IMR-90 (cell line): ENCODE measurements around the gene C7orf57. TPM values are rescaled to one million over a fixed set of nuclear protein-coding genes. Genes with fewer than 3 reads are reported as not detected.
"Not testable (repeated sequence)": the region's sequence is repeated elsewhere in the genome, so short reads cannot be mapped to it uniquely, and the experiment has no call there.

Experiments
- ATAC-seq: fragments of 200-7000 bp; cut with Tn5 transposase; 2 replicates; pipeline ENCODE4 v1.9.1; 2020; ENCODE audit warnings: low read depth, mild to moderate bottlenecking, moderate library complexity
- BruUV-seq: library from RNA; stranded (reverse); fragments of 400-500 nt; replicated peaks from 2 replicates; lab custom pipeline; 2021; lab: Mats Ljungman, UMichigan
- CTCF ChIA-PET: fragments of 300-600 bp; formaldehyde crosslinking; extraction: SDS; loops from one replicate; lab custom pipeline; 2021; ENCODE audit warnings: antibody characterized with exemption; lab: Yijun Ruan, JAX
- POLR2A ChIA-PET: fragments of 300-600 bp; sonication (Branson Sonifier 250); formaldehyde crosslinking; loops from one replicate; lab custom pipeline; 2022; ENCODE audit warnings: antibody characterized with exemption; ENCODE audit not compliant: unreplicated experiment; lab: Charles Lee
- DNase-seq: peaks from one replicate; pipeline ENCODE4 v3.0.0; 2013
- H2AFZ ChIP-seq: replicated peaks from 2 replicates; pipeline ENCODE3; 2013; ENCODE audit warnings: low read length, mild to moderate bottlenecking; ENCODE audit not compliant: poor library complexity
- H2AK5ac ChIP-seq: 2 replicates; pipeline ENCODE4 v1.6.1; 2013; ENCODE audit warnings: low read depth, low read length, inconsistent platforms
- H2AK9ac ChIP-seq: replicated peaks from 2 replicates; pipeline ENCODE3; 2013; ENCODE audit warnings: mild to moderate bottlenecking, low read depth, low read length, moderate library complexity; ENCODE audit not compliant: poor library complexity
- H2BK120ac ChIP-seq: 2 replicates; pipeline ENCODE4 v1.6.1; 2013; ENCODE audit warnings: low read depth, low read length, inconsistent platforms
- H2BK15ac ChIP-seq: 3 replicates; pipeline ENCODE4 v1.6.1; 2013; ENCODE audit warnings: low read depth, low read length, inconsistent platforms
- H2BK20ac ChIP-seq: 2 replicates; pipeline ENCODE4 v1.6.1; 2013; ENCODE audit warnings: low read depth, mild to moderate bottlenecking, inconsistent platforms, low read length, moderate library complexity
- H2BK5ac ChIP-seq: 2 replicates; pipeline ENCODE4 v1.6.1; 2013; ENCODE audit warnings: mild to moderate bottlenecking, low read depth, low read length, inconsistent platforms; ENCODE audit not compliant: poor library complexity, severe bottlenecking
- H3K14ac ChIP-seq: replicated peaks from 2 replicates; pipeline ENCODE4 v1.6.1; 2013; ENCODE audit warnings: low read depth, low read length, inconsistent platforms
- H3K18ac ChIP-seq: 2 replicates; pipeline ENCODE4 v1.6.1; 2013; ENCODE audit warnings: low read depth, low read length, control low read depth
- H3K23ac ChIP-seq: 2 replicates; pipeline ENCODE4 v1.6.1; 2013; ENCODE audit warnings: low read depth, low read length, inconsistent platforms
- H3K27ac ChIP-seq: 2 replicates; pipeline ENCODE4 v1.5.1; 2013; ENCODE audit warnings: mild to moderate bottlenecking, control low read depth, low read length; ENCODE audit not compliant: insufficient read depth
- H3K27me3 ChIP-seq: 2 replicates; pipeline ENCODE4 v1.6.1; 2013; ENCODE audit warnings: low read length; ENCODE audit not compliant: control insufficient read depth, insufficient read depth
- H3K36me3 ChIP-seq: 2 replicates; pipeline ENCODE4 v1.6.1; 2013; ENCODE audit warnings: low read length, mixed read lengths; ENCODE audit not compliant: control insufficient read depth, insufficient read depth
- H3K4ac ChIP-seq: 2 replicates; pipeline ENCODE4 v1.6.1; 2013; ENCODE audit warnings: low read depth, low read length, inconsistent platforms
- H3K4me1 ChIP-seq: 2 replicates; pipeline ENCODE4 v1.6.1; 2013; ENCODE audit warnings: low read length, mixed read lengths; ENCODE audit not compliant: control insufficient read depth, insufficient read depth
- H3K4me2 ChIP-seq: 2 replicates; pipeline ENCODE4 v1.6.1; 2013; ENCODE audit warnings: low read depth, mild to moderate bottlenecking, control low read depth, low read length, moderate library complexity
- H3K4me3 ChIP-seq: 2 replicates; pipeline ENCODE4 v1.5.1; 2013; ENCODE audit warnings: low read depth, mild to moderate bottlenecking, control low read depth, low read length, moderate library complexity; ENCODE audit not compliant: insufficient read depth
- H3K56ac ChIP-seq: 2 replicates; pipeline ENCODE4 v1.6.1; 2013; ENCODE audit warnings: low read length, inconsistent platforms; ENCODE audit not compliant: insufficient read depth; ENCODE audit errors: extremely low read depth
- H3K79me1 ChIP-seq, 2 experiments: 2 replicates each; pipeline ENCODE4 v1.6.1; 2013; ENCODE audit warnings: low read length in 2 of 2, inconsistent platforms in 1 of 2, low read depth in 1 of 2
- H3K9ac ChIP-seq: 2 replicates; pipeline ENCODE4 v1.6.1; 2013; ENCODE audit warnings: low read depth, low read length, control low read depth
- H3K9me1 ChIP-seq: 2 replicates; pipeline ENCODE4 v1.6.1; 2013; ENCODE audit warnings: low read length, inconsistent platforms; ENCODE audit not compliant: insufficient read depth
- H3K9me3 ChIP-seq: 2 replicates; pipeline ENCODE4 v1.6.1; 2013; ENCODE audit warnings: low read length; ENCODE audit not compliant: control insufficient read depth, insufficient read depth
- H4K20me1 ChIP-seq: 2 replicates; pipeline ENCODE4 v1.6.1; 2013; ENCODE audit warnings: low read length, inconsistent platforms; ENCODE audit not compliant: insufficient read depth
- H4K5ac ChIP-seq: 2 replicates; pipeline ENCODE4 v1.6.1; 2013; ENCODE audit warnings: mild to moderate bottlenecking, low read depth, low read length, control low read depth
- H4K8ac ChIP-seq, 2 experiments: 2 replicates each; pipeline ENCODE4 v1.6.1; 2013; ENCODE audit warnings: low read depth in 2 of 2, low read length in 2 of 2, control low read depth in 1 of 2, inconsistent platforms in 1 of 2
- H4K91ac ChIP-seq: 2 replicates; pipeline ENCODE4 v1.6.1; 2013; ENCODE audit warnings: low read depth, low read length, inconsistent platforms; ENCODE audit not compliant: insufficient read depth
- BHLHE40 ChIP-seq: fragments of 150-350 bp; IDR thresholded peaks from 2 replicates; pipeline ENCODE4 v1.6.1; 2016; ENCODE audit warnings: mild to moderate bottlenecking, low read depth, low read length
- WGBS, 2 experiments: methylation state at CpG; one replicate each; pipeline versions ENCODE4 v1.1.5 to v1.1.7; 2013; ENCODE audit warnings: missing lambda C conversion rate in 2 of 2; ENCODE audit not compliant: insufficient read length in 1 of 2; ENCODE audit errors: extremely low coverage in 2 of 2; 5-methylcytosine and 5-hydroxymethylcytosine counted together
- dilution Hi-C: fragments of 300-500 bp; cut with HindIII; formaldehyde crosslinking; loops from one replicate; pipeline ENCODE4 v1.14.3; 2018; ENCODE audit warnings: low sequenced_read_pairs; ENCODE audit not compliant: unreplicated experiment
- in situ Hi-C: fragments of 300-500 bp; cut with MboI; formaldehyde crosslinking; loops from 3 replicates; pipeline ENCODE4 v1.14.3; 2019; ENCODE audit warnings: low sequenced_read_pairs, inconsistent platforms, mixed read lengths
- intact Hi-C: fragments of 100-400 bp; cut with micrococcal nuclease; formaldehyde crosslinking; loops from 2 replicates; pipeline ENCODE4 v1.10.0; 2022
- polyA plus RNA-seq, 3 experiments: library from polyadenylated mRNA; depleted of rRNA; stranded (reverse); fragments of >200 nt; gene quantifications; 2 replicates each; pipeline ENCODE4 v1.2.3, GENCODE V29; 2012; ENCODE audit warnings: low replicate concordance in 1 of 3
- total RNA-seq: library from RNA; depleted of rRNA; stranded (reverse); fragments of >200 nt; gene quantifications from 2 replicates; pipeline ENCODE4 v1.2.3, GENCODE V29; 2012

The C7orf57 gene
- total and polyA plus RNA-seq, 2 of the 4 experiments (the other 2 are of a cell fraction) = not detected

- ATAC-seq, H3K9ac ChIP-seq, H4K8ac ChIP-seq, in situ Hi-C loops, H2AK5ac ChIP-seq, H3K27ac ChIP-seq, H3K18ac ChIP-seq, H2BK5ac ChIP-seq, H3K23ac ChIP-seq, H2BK120ac ChIP-seq, H3K9me1 ChIP-seq, H4K5ac ChIP-seq, H2BK15ac ChIP-seq, H3K4me3 ChIP-seq, dilution Hi-C loops, H4K20me1 ChIP-seq, H3K14ac ChIP-seq, intact Hi-C loops, H3K4me1 ChIP-seq, H2AK9ac ChIP-seq, H3K9me3 ChIP-seq, H4K91ac ChIP-seq, BruUV-seq, H3K4ac ChIP-seq, H3K36me3 ChIP-seq, H3K79me1 ChIP-seq, H3K4me2 ChIP-seq, H3K27me3 ChIP-seq, H3K56ac ChIP-seq, H2AFZ ChIP-seq, H2BK20ac ChIP-seq: not testable (repeated sequence)
- peak; percentile 18; the same call in 1 of the 2 replicates for TF ChIP-seq BHLHE40
- CTCF ChIA-PET = interaction anchor here (0.6 to 1.5 kb wide), 3 partner anchors 41 to 697 kb away, joined by 3 to 6 read pairs (median 3); no protein-coding TSS in a partner anchor
- 62% methylated on average over 2 of the region's 13 CpGs; no CpG with 5 or more reads in 1 of the 2 experiments for WGBS, 2 experiments
- POLR2A ChIA-PET = interaction anchor here (0.5 kb wide), 1 partner anchor 1946 kb away, joined by 4 read pairs; no protein-coding TSS in a partner anchor
- DNase-seq = peak; percentile 30
Measured at GRCh38 chr7:48000164-48000563, 35.2 kb upstream of the C7orf57 start.
